CD4-positive, alpha-beta memory T cell (primary cell): Measurements from ENCODE around the gene TBC1D2. TPM values are rescaled to one million over a fixed set of nuclear protein-coding genes. Genes with fewer than 3 reads are reported as not detected.

Source experiments
- CTCF ChIA-PET: fragments of 350-600 bp; sonication (Branson Sonifier 250); formaldehyde crosslinking; loops from one replicate; lab custom pipeline; 2021; ENCODE audit warnings: inconsistent platforms; ENCODE audit not compliant: partially characterized antibody; lab: Charles Lee
- POLR2A ChIA-PET: fragments of 350-600 bp; sonication (Branson Sonifier 250); formaldehyde crosslinking; loops from one replicate; lab custom pipeline; 2021; ENCODE audit not compliant: partially characterized antibody; lab: Charles Lee
- DNase-seq, 5 donors: peaks; one replicate each; pipeline versions ENCODE4 v3.0.0 to v3.0.0-alpha.2; 2020 to 2022; ENCODE audit warnings: mixed read lengths in 1 of 5
- H3K27ac ChIP-seq: one replicate; pipeline ENCODE4 v1.7.0; 2013; ENCODE audit warnings: low read depth, low read length
- H3K27me3 ChIP-seq: 2 replicates; pipeline ENCODE4 v1.7.0; 2013; ENCODE audit warnings: mild to moderate bottlenecking, low read length, moderate library complexity; ENCODE audit not compliant: insufficient read depth
- H3K36me3 ChIP-seq: 2 replicates; pipeline ENCODE4 v1.7.0; 2013; ENCODE audit warnings: mild to moderate bottlenecking, low read length, moderate library complexity; ENCODE audit not compliant: insufficient read depth
- H3K4me1 ChIP-seq: 2 replicates; pipeline ENCODE4 v1.7.0; 2013; ENCODE audit warnings: mild to moderate bottlenecking, low read length, moderate library complexity; ENCODE audit not compliant: insufficient read depth
- H3K4me3 ChIP-seq, 2 donors: one replicate each; pipeline ENCODE4 v1.7.0; 2013; ENCODE audit warnings: low read length in 2 of 2, mild to moderate bottlenecking in 1 of 2
- H3K9me3 ChIP-seq, 2 donors: one replicate each; pipeline ENCODE4 v1.7.0; 2013; ENCODE audit warnings: low read length in 2 of 2, control low read depth in 1 of 2; ENCODE audit not compliant: control insufficient read depth in 1 of 2
- H3K27ac Mint-ChIP-seq, 7 donors: one replicate each; pipeline ENCODE4 v1.8.0; 2020 to 2021; ENCODE audit warnings: mixed read lengths in 7 of 7, mild to moderate bottlenecking in 6 of 7, inconsistent platforms in 3 of 7, moderate library complexity in 3 of 7
- H3K27me3 Mint-ChIP-seq, 2 donors: one replicate each; pipeline ENCODE4 v1.8.0; 2020 to 2021; ENCODE audit warnings: mixed read lengths in 2 of 2
- H3K36me3 Mint-ChIP-seq, 2 donors: one replicate each; pipeline ENCODE4 v1.8.0; 2020 to 2021; ENCODE audit warnings: mixed read lengths in 2 of 2, inconsistent platforms in 1 of 2, mild to moderate bottlenecking in 1 of 2
- H3K4me1 Mint-ChIP-seq, 4 donors: one replicate each; pipeline ENCODE4 v1.8.0; 2020 to 2021; ENCODE audit warnings: mixed read lengths in 4 of 4, mild to moderate bottlenecking in 1 of 4
- H3K4me3 Mint-ChIP-seq, 8 donors: one replicate each; pipeline ENCODE4 v1.8.0; 2020 to 2021; ENCODE audit warnings: mixed read lengths in 8 of 8, mild to moderate bottlenecking in 7 of 8, moderate library complexity in 6 of 8, inconsistent platforms in 3 of 8
- H3K9me3 Mint-ChIP-seq, 8 donors: one replicate each; pipeline ENCODE4 v1.8.0; 2020 to 2021; ENCODE audit warnings: mixed read lengths in 8 of 8, mild to moderate bottlenecking in 5 of 8, inconsistent platforms in 3 of 8, moderate library complexity in 1 of 8
- intact Hi-C: fragments of 100-400 bp; cut with micrococcal nuclease; formaldehyde crosslinking; loops from one replicate; pipeline ENCODE4 v1.15.1; 2023
- polyA plus RNA-seq, 2 donors: library from polyadenylated mRNA; unstranded; fragments of 300-500 nt; fragmentation: Illumina TruSeq; gene quantifications; one replicate each; pipeline ENCODE4 v1.2.3, GENCODE V29; 2021
- total RNA-seq, 2 experiments: library from RNA; stranded (reverse); gene quantifications; one replicate each; pipeline ENCODE4 v1.2.3, GENCODE V29; 2021

TBC1D2 gene
- total and polyA plus RNA-seq, 4 experiments from 2014 or later = 2.1 to 11.4 (median 11.1) TPM

DNA sequence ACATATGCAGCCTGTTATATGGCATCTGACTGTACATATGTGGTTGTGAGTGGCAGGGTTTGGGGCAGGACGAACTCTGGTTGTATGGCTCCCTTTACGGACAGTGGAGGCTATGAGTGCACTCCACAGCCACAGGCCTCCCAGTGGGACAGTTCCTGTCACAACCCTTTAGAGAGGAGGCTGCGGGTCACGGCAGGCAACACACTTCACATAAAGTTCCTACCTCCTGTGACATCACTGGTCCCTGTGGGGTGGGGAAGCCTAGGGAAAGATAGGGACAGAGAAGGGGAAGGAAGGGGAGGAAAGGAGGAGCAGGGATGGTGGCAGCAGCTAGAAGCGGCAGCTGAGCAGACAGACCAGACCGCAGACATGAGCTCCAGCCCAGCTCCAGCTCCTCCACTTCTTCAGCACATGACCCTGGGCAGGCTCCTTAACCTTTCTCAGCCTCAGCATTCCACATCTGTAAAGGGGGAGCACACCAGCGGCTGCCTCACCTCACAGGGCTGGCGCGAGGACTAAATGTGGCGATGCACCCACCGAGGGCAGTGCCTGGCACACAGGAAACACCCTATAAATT, 35.6 kb downstream of the TBC1D2 start:
- CTCF ChIA-PET = no interaction called here
- no peak for DNase-seq
- Histone ChIP-seq H3K9me3 (no peaks in the 10 kb centered on the region), H3K27me3 (no peaks in the 10 kb centered on the region), H3K4me1 (no peaks in the 10 kb centered on the region), H3K4me3 (no peak overlapping the region), H3K36me3 (no peaks in the 10 kb centered on the region), H3K27ac (no peak overlapping the region)
- Mint-ChIP-seq H3K4me1 (peaks cover 0 to 10% (median 4%) of the 10 kb centered on the region in 4 donors), H3K4me3 (no peak overlapping the region), H3K9me3 (peaks cover 0 to 2% (median 0%) of the 10 kb centered on the region in 8 donors), H3K27me3 (no peaks in the 10 kb centered on the region), H3K27ac (peak overlapping the region in 1 of 7 donors; percentile 17), H3K36me3 (peaks cover 34 to 50% of the 10 kb centered on the region in 2 donors)
- intact Hi-C loops = no loop called here
- POLR2A ChIA-PET = no interaction called here

GRCh38 chr9:98219364-98219716, 36.1 kb downstream of the TBC1D2 start:
- peaks cover 0 to 2% (median 0%) of the 10 kb centered on the region in 8 donors for H3K9me3 Mint-ChIP-seq
- intact Hi-C loops = no loop called here
- peaks cover 0 to 10% (median 4%) of the 10 kb centered on the region in 4 donors for H3K4me1 Mint-ChIP-seq
- no peak for DNase-seq
- Histone ChIP-seq H3K36me3 (no peaks in the 10 kb centered on the region), H3K4me3 (no peak overlapping the region), H3K27me3 (no peaks in the 10 kb centered on the region), H3K9me3 (no peaks in the 10 kb centered on the region), H3K4me1 (no peaks in the 10 kb centered on the region), H3K27ac (no peak overlapping the region)
- ChIA-PET POLR2A (interaction anchor here (0.6 kb wide), 1 partner anchor 39 kb away, joined by 3 read pairs; no protein-coding TSS in a partner anchor), CTCF (no interaction called here)
- H3K36me3 Mint-ChIP-seq = peaks cover 34 to 52% of the 10 kb centered on the region in 2 donors
- no peak overlapping the region for H3K27ac Mint-ChIP-seq
- no peaks in the 10 kb centered on the region for H3K27me3 Mint-ChIP-seq
- H3K4me3 Mint-ChIP-seq = no peak overlapping the region

GRCh38 chr9:98218562-98219363, 36.7 kb downstream of the TBC1D2 start:
- Histone ChIP-seq H3K36me3 (no peaks in the 10 kb centered on the region), H3K27ac (no peak overlapping the region), H3K9me3 (no peaks in the 10 kb centered on the region), H3K4me1 (no peaks in the 10 kb centered on the region), H3K27me3 (no peaks in the 10 kb centered on the region), H3K4me3 (no peak overlapping the region)
- Mint-ChIP-seq H3K36me3 (peaks cover 34 to 53% of the 10 kb centered on the region in 2 donors), H3K9me3 (peaks cover 0 to 2% (median 0%) of the 10 kb centered on the region in 8 donors), H3K4me1 (peaks cover 0 to 10% (median 4%) of the 10 kb centered on the region in 4 donors), H3K27me3 (no peaks in the 10 kb centered on the region), H3K27ac (peak overlapping the region in 1 of 7 donors; percentile 29), H3K4me3 (no peak overlapping the region)
- DNase-seq = no peak
- CTCF ChIA-PET = no interaction called here
- POLR2A ChIA-PET = interaction anchor here (0.6 kb wide), 1 partner anchor 40 kb away, joined by 3 read pairs; no protein-coding TSS in a partner anchor
- intact Hi-C loops = no loop called here

DNA sequence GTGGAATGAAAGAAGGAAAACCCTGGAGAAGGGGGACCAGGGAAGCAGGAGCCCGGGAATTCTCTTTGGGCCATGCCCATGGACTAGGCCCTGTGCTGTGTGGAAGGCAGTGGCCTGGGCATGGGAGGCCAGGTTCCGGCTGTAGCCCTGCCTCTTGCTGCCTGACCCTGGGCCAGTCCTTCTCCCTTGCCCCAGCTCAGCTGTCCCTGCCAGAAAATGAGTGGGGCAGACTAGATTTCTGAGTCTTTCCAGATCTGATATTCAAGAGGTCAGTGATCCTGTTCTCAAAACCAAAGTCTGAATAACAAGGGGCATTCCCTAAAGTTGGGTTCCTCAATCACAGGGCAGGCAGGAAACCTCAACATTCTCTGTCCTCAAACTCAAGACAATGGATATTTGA, 38.2 kb downstream of the TBC1D2 start:
- ChIA-PET POLR2A (interaction anchor here (0.9 to 1.0 kb wide), 2 partner anchors 40 to 142 kb away, joined by 3 read pairs; no protein-coding TSS in a partner anchor), CTCF (interaction anchor here (1.3 to 1.9 kb wide), 2 partner anchors 9 to 98 kb away, joined by 4 to 7 read pairs; partner anchors contain the start of gene TRIM14)
- Histone ChIP-seq H3K27me3 (no peaks in the 10 kb centered on the region), H3K9me3 (no peaks in the 10 kb centered on the region), H3K27ac (no peak overlapping the region), H3K36me3 (no peaks in the 10 kb centered on the region), H3K4me1 (no peaks in the 10 kb centered on the region), H3K4me3 (no peak overlapping the region)
- Mint-ChIP-seq H3K4me3 (no peak overlapping the region), H3K4me1 (peaks cover 0 to 3% (median under 1%) of the 10 kb centered on the region in 4 donors), H3K36me3 (peaks cover 28 to 61% of the 10 kb centered on the region in 2 donors), H3K9me3 (no peaks in the 10 kb centered on the region), H3K27me3 (no peaks in the 10 kb centered on the region), H3K27ac (no peak overlapping the region)
- DNase-seq = no peak
- intact Hi-C loops = no loop called here

DNA sequence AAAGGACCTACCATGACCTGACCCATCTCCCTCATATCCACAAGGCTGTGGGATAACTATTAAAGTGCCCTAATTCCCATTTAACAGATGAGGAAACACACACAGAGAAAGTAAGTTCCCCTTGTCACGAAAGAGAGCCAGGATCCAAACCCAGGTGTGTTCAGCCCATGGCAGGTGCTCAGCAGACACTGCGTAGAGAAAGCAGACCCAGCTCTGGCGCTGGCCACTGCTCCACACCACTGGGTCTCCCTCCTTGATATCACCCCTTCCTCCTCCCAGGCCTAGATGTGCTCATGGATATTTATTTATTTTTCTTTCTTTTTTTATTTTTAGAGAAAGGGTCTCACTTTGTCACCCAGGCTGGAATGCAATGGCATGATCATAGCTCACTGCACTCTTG, 39.1 kb downstream of the TBC1D2 start:
- Histone ChIP-seq H3K4me3 (no peak overlapping the region), H3K9me3 (no peaks in the 10 kb centered on the region), H3K27ac (no peak overlapping the region), H3K27me3 (no peaks in the 10 kb centered on the region), H3K4me1 (no peaks in the 10 kb centered on the region), H3K36me3 (no peaks in the 10 kb centered on the region)
- no peaks in the 10 kb centered on the region for H3K27me3 Mint-ChIP-seq
- peaks cover 0 to 3% (median 0%) of the 10 kb centered on the region in 4 donors for H3K4me1 Mint-ChIP-seq
- no peaks in the 10 kb centered on the region for H3K9me3 Mint-ChIP-seq
- CTCF ChIA-PET = interaction anchor here (1.9 kb wide), 1 partner anchor 10 kb away, joined by 7 read pairs; no protein-coding TSS in a partner anchor
- DNase-seq = no peak
- POLR2A ChIA-PET = interaction anchor here (1.0 kb wide), 1 partner anchor 142 kb away, joined by 3 read pairs; no protein-coding TSS in a partner anchor
- no peak overlapping the region for H3K4me3 Mint-ChIP-seq
- intact Hi-C loops = no loop called here
- peaks cover 19 to 63% of the 10 kb centered on the region in 2 donors for H3K36me3 Mint-ChIP-seq
- H3K27ac Mint-ChIP-seq = no peak overlapping the region

DNA sequence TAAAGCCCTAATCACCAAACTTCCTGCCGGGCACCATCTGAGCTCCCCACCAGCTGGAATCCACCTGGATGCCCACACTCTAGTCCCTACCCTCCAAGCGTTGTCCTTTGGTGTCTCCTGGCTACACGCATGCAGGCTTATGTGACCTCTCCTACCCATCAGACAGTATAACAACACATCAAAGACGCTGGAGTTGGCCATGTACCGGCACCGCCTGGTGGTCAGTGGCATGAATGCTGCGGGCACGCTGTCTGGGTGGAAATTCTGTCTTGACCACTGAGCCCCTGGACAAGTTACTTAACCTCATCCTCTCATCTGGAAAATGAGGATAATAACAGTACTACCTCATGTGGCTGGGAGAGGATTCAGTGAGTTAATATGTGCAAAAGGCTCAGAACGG, 39.6 kb downstream of the TBC1D2 start:
- DNase-seq = no peak
- no peaks in the 10 kb centered on the region for H3K36me3 ChIP-seq

DNA sequence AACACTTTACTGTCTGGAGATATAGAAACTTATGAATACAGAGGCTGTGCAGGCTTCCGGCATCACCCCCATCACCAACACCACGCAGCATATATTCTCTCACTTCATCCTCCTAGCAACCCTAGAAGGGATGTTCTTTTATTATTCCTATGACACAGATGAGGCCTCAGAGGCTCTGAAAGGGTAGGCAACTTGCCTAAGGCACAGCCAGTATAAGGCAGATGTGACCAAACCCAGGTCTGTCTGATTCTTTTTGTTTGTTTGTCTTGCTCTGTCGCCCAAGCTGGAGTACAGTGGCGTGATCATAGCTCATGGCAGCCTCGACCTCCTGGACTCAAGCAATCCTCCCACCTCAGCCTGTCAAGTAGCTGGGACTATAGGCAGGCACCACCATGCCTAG, 40.2 kb downstream of the TBC1D2 start:
- Histone ChIP-seq H3K27me3 (no peaks in the 10 kb centered on the region), H3K9me3 (no peaks in the 10 kb centered on the region), H3K27ac (no peak overlapping the region), H3K36me3 (no peaks in the 10 kb centered on the region), H3K4me1 (no peaks in the 10 kb centered on the region), H3K4me3 (no peak overlapping the region)
- H3K27ac Mint-ChIP-seq = peak overlapping the region in 3 of 7 donors; percentile 38 to 56 (median 43)
- DNase-seq = no peak
- H3K9me3 Mint-ChIP-seq = no peaks in the 10 kb centered on the region
- intact Hi-C loops = loop anchor here (1.0 kb wide), 1 partner anchor 141 kb away; no protein-coding TSS in a partner anchor
- CTCF ChIA-PET = interaction anchor here (1.1 kb wide), 1 partner anchor 9 kb away, joined by 3 read pairs; no protein-coding TSS in a partner anchor
- H3K27me3 Mint-ChIP-seq = no peaks in the 10 kb centered on the region
- no peak overlapping the region for H3K4me3 Mint-ChIP-seq
- H3K4me1 Mint-ChIP-seq = peaks cover 0 to 3% (median 0%) of the 10 kb centered on the region in 4 donors
- POLR2A ChIA-PET = no interaction called here
- H3K36me3 Mint-ChIP-seq = peaks cover 16 to 55% of the 10 kb centered on the region in 2 donors

More for the DNA sequence above, 39.6 kb downstream of the TBC1D2 start:
- Histone ChIP-seq H3K9me3 (no peaks in the 10 kb centered on the region), H3K4me1 (no peaks in the 10 kb centered on the region), H3K27ac (no peak overlapping the region), H3K27me3 (no peaks in the 10 kb centered on the region), H3K4me3 (no peak overlapping the region)
- ChIA-PET POLR2A (no interaction called here), CTCF (interaction anchor here (1.1 kb wide), 1 partner anchor 9 kb away, joined by 3 read pairs; no protein-coding TSS in a partner anchor)
- intact Hi-C loops = loop anchor here (1.0 kb wide), 1 partner anchor 142 kb away; no protein-coding TSS in a partner anchor
- Mint-ChIP-seq H3K27ac (peak overlapping the region in 2 of 7 donors; percentile 24 to 78), H3K27me3 (no peaks in the 10 kb centered on the region), H3K4me3 (no peak overlapping the region), H3K9me3 (no peaks in the 10 kb centered on the region), H3K36me3 (peaks cover 16 to 58% of the 10 kb centered on the region in 2 donors), H3K4me1 (peaks cover 0 to 3% (median 0%) of the 10 kb centered on the region in 4 donors)
